Small intestine (tissue), 7 donors: ENCODE measurements around the gene EPN2. TPM values are rescaled to one million over a fixed set of nuclear protein-coding genes. Genes with fewer than 3 reads are reported as not detected.

ENCODE experiments used
- DNase-seq, 2 donors: peaks; one replicate each; pipeline versions ENCODE4 v3.0.0 to v3.0.0-alpha.2; 2013
- FAIRE-seq: peaks from 2 replicates; lab custom pipeline; 2012; peaks lifted over from hg19 to GRCh38; lab: Jason Lieb, UNC
- H3K27ac ChIP-seq, 3 donors: one replicate each; pipeline ENCODE4 v1.5.1; 2013; ENCODE audit warnings: low read length in 2 of 3, mild to moderate bottlenecking in 2 of 3, control low read depth in 1 of 3, inconsistent platforms in 1 of 3, low read depth in 1 of 3, moderate library complexity in 1 of 3
- H3K27me3 ChIP-seq, 3 donors: one replicate each; pipeline ENCODE4 v1.6.1; 2013; ENCODE audit warnings: low read length in 3 of 3, inconsistent platforms in 1 of 3; ENCODE audit not compliant: control insufficient read depth in 3 of 3, insufficient read depth in 3 of 3
- H3K36me3 ChIP-seq, 3 donors: one replicate each; pipeline ENCODE4 v1.6.1; 2013; ENCODE audit warnings: low read length in 3 of 3, inconsistent platforms in 1 of 3, low read depth in 1 of 3, mild to moderate bottlenecking in 1 of 3, moderate library complexity in 1 of 3; ENCODE audit not compliant: control insufficient read depth in 3 of 3, insufficient read depth in 2 of 3
- H3K4me1 ChIP-seq, 3 donors: one replicate each; pipeline ENCODE4 v1.6.1; 2013; ENCODE audit warnings: low read length in 2 of 3, inconsistent platforms in 1 of 3, low read depth in 1 of 3, mild to moderate bottlenecking in 1 of 3, moderate library complexity in 1 of 3; ENCODE audit not compliant: control insufficient read depth in 3 of 3, insufficient read depth in 2 of 3
- H3K4me3 ChIP-seq, 3 donors: one replicate each; pipeline ENCODE4 v1.5.1; 2013; ENCODE audit warnings: low read length in 3 of 3, control low read depth in 1 of 3, inconsistent platforms in 1 of 3, low read depth in 1 of 3, mild to moderate bottlenecking in 1 of 3, moderate library complexity in 1 of 3
- H3K9me3 ChIP-seq, 2 donors: one replicate each; pipeline ENCODE4 v1.6.1; 2013; ENCODE audit warnings: low read depth in 1 of 2, low read length in 1 of 2; ENCODE audit not compliant: control insufficient read depth in 2 of 2, insufficient read depth in 1 of 2
- WGBS, 3 donors: extraction: QIAGEN DNeasy Blood & Tissue Kit; methylation state at CpG; one replicate each; pipeline ENCODE4 v1.1.7; 2013; 5-methylcytosine and 5-hydroxymethylcytosine counted together
- polyA plus RNA-seq, 4 donors: library from polyadenylated mRNA; stranded (reverse) in 3 of 4; unstranded in 1 of 4; fragments of 200-250 nt in 3 of 4; fragments of 120-200 nt in 1 of 4; gene quantifications; one replicate each; pipeline versions ENCODE4 v1.2.1 to v1.2.3, GENCODE V29; 2013
- donor health status: healthy with polysubstance abuse.
- donor health status: control.
- donor health status: control.
- donor health status: Bipolar disorder and iron deficiency.
- donor health status: healthy.

Gene EPN2
- polyA plus RNA-seq, 4 donors = 4.2 to 23.7 (median 10.0) TPM

GRCh38 chr17:19286751-19287341 is 49.7 kb downstream of the EPN2 start:
- peaks cover 0 to 69% (median 0%) of the 10 kb centered on the region in 3 donors for H3K36me3 ChIP-seq
- FAIRE-seq = no peak
- H3K27ac ChIP-seq = no peak overlapping the region
- no peaks in the 10 kb centered on the region for H3K9me3 ChIP-seq
- WGBS, 3 donors = 77 to 87% (median 86%) methylated on average over 11 of the region's 11 CpGs
- no peaks in the 10 kb centered on the region for H3K27me3 ChIP-seq
- H3K4me1 ChIP-seq = peaks cover 0 to 6% (median 0%) of the 10 kb centered on the region in 3 donors
- H3K4me3 ChIP-seq = no peak overlapping the region
- DNase-seq = no peak

GRCh38 chr17:19287651-19288050 is 50.5 kb downstream of the EPN2 start:
- peaks cover 0 to 6% (median 0%) of the 10 kb centered on the region in 3 donors for H3K4me1 ChIP-seq
- FAIRE-seq (no peak), DNase-seq (no peak)
- H3K4me3 ChIP-seq = no peak overlapping the region
- H3K9me3 ChIP-seq = no peaks in the 10 kb centered on the region
- H3K27me3 ChIP-seq = no peaks in the 10 kb centered on the region
- H3K36me3 ChIP-seq = peaks cover 0 to 73% (median 0%) of the 10 kb centered on the region in 3 donors
- WGBS, 3 donors = 85 to 95% (median 93%) methylated on average over 2 of the region's 2 CpGs
- no peak overlapping the region for H3K27ac ChIP-seq

GRCh38 chr17:19288453-19288852 is 51.3 kb downstream of the EPN2 start:
- no peak overlapping the region for H3K4me3 ChIP-seq
- DNase-seq (no peak), FAIRE-seq (no peak)
- no peaks in the 10 kb centered on the region for H3K9me3 ChIP-seq
- WGBS, 3 donors = 87 to 96% (median 88%) methylated on average over 5 of the region's 5 CpGs
- peaks cover 0 to 65% (median 0%) of the 10 kb centered on the region in 3 donors for H3K36me3 ChIP-seq
- no peak overlapping the region for H3K27ac ChIP-seq
- peaks cover 0 to 6% (median 0%) of the 10 kb centered on the region in 3 donors for H3K4me1 ChIP-seq
- no peaks in the 10 kb centered on the region for H3K27me3 ChIP-seq

- DNase-seq (no peak), FAIRE-seq (no peak)
- Histone ChIP-seq H3K27ac (no peak overlapping the region), H3K27me3 (no peaks in the 10 kb centered on the region), H3K4me3 (no peak overlapping the region), H3K9me3 (no peaks in the 10 kb centered on the region), H3K4me1 (no peaks in the 10 kb centered on the region), H3K36me3 (peaks cover 0 to 54% (median 0%) of the 10 kb centered on the region in 3 donors)
- 63 to 84% (median 78%) methylated on average over 9 of the region's 9 CpGs for WGBS, 3 donors
Measured at GRCh38 chr17:19290066-19290705, 53.0 kb downstream of the EPN2 start.

- 86 to 89% (median 88%) methylated on average over 12 of the region's 12 CpGs for WGBS, 3 donors
- H3K27me3 ChIP-seq = no peaks in the 10 kb centered on the region
- FAIRE-seq (no peak), DNase-seq (no peak)
- H3K4me1 ChIP-seq = no peaks in the 10 kb centered on the region
- H3K27ac ChIP-seq = no peak overlapping the region
- H3K4me3 ChIP-seq = no peak overlapping the region
- no peaks in the 10 kb centered on the region for H3K9me3 ChIP-seq
- peaks cover 0 to 49% (median 0%) of the 10 kb centered on the region in 3 donors for H3K36me3 ChIP-seq
Measured at GRCh38 chr17:19291646-19292376, 54.6 kb downstream of the EPN2 start.

GRCh38 chr17:19292377-19292711 is 55.2 kb downstream of the EPN2 start:
- no peak for DNase-seq
- no peaks in the 10 kb centered on the region for H3K4me1 ChIP-seq
- H3K27me3 ChIP-seq = no peaks in the 10 kb centered on the region
- WGBS, 3 donors = 87 to 95% (median 90%) methylated on average over 4 of the region's 4 CpGs
- peaks cover 0 to 46% (median 0%) of the 10 kb centered on the region in 3 donors for H3K36me3 ChIP-seq
- no peak for FAIRE-seq
- H3K27ac ChIP-seq = no peak overlapping the region
- no peak overlapping the region for H3K4me3 ChIP-seq
- H3K9me3 ChIP-seq = no peaks in the 10 kb centered on the region

DNA sequence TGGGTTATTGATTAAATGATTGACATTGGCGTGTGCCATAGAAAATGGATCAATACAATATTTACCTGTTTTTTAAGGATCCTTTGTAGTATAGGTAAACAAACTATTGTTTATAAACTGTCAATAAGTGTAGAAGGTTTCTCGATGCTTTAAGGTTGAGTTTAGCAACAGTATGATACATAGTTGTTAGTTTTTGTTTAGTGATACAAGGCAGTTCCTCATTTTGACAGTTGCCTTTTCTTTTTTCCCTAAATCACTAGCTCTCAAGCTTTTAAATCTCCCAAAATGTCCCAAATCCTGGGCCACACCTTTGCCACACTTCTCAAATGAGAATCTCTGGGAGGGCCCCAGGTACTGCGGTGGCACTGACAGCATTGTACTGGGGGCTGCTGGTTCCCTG is 57.3 kb downstream of the EPN2 start:
- H3K27me3 ChIP-seq = no peaks in the 10 kb centered on the region
- H3K36me3 ChIP-seq = peaks cover 0 to 31% (median 0%) of the 10 kb centered on the region in 3 donors
- H3K4me3 ChIP-seq = no peak overlapping the region
- H3K4me1 ChIP-seq = no peaks in the 10 kb centered on the region
- no peaks in the 10 kb centered on the region for H3K9me3 ChIP-seq
- FAIRE-seq (no peak), DNase-seq (no peak)
- 88 to 95% (median 93%) methylated on average over 3 of the region's 3 CpGs for WGBS, 3 donors
- H3K27ac ChIP-seq = no peak overlapping the region

DNA sequence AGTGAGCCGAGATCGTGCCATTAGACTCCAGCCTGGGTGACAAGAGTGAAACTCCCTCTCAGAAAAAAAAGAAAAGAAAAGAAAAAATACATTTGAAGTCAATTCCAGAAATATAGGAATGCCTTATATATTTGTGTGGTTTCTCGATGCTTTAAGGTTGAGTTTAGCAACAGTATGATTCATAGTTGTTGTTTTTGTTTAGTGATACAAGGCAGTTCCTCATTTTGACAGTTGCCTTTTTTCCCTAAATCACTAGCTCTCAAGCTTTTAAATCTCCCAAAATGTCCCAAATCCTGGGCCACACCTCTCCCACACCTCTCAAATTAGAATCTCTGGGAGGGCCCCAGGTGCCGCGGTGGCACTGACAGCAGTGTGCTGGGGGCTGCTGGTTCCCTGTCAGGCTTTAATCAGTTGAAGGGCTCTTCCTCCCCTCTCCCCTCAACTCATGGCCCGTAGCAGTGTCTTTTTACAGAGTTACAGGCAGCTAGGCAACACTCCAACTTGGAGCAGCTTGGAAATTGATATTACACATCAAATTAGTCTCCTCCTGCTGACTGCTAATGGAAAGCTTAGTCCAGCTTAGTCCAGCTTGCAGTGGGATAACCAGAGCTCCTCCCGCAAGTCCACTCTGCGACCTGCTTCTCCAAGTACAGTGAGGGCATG is 58.4 kb downstream of the EPN2 start:
- no peak for DNase-seq
- WGBS, 3 donors = 74 to 90% (median 86%) methylated on average over 8 of the region's 8 CpGs
- FAIRE-seq = no peak

More for the DNA sequence above, 58.4 kb downstream of the EPN2 start:
- Histone ChIP-seq H3K9me3 (no peaks in the 10 kb centered on the region), H3K27ac (no peak overlapping the region), H3K36me3 (peaks cover 0 to 23% (median 0%) of the 10 kb centered on the region in 3 donors), H3K4me3 (no peak overlapping the region), H3K4me1 (no peaks in the 10 kb centered on the region), H3K27me3 (no peaks in the 10 kb centered on the region)
